ENCODE measurements around the gene TRAPPC3.

Gene TRAPPC3

DNA sequence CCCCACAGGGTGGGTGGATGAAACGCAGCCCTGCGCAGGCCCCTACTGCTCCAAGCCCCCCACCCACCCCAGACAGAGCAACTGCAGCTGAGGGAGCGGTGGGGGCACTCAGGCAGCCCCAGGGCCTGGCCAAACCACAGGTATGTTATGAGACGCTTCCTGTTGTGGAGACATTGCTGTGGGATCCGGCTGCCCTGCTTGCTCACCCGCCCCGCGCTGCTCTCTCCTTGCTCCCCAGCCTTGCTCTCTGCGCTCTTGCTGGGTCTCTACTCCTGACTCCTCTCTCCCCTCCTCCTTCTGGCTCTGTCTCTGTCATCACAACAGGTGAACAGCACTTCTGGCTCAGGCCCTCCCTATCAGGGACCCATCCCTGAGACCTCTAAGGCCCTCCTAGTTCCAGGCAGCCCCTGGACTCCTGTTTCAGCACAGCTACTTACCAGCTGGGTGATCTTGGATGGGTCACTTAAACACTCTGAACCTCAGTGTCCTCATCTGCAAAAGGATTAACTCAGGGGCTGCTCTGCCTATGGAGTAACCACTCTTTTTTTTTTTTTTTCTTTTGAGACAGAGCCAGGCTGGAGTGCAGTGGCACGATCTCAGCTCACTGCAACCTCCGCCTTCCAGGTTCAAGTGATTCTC is 40.1 kb downstream of the TRAPPC3 start:
- Mint-ChIP-seq H3K27me3 (no peaks in the 10 kb centered on the region), H3K4me3 (peak overlapping the region; percentile 34 to 56), H3K4me1 (peaks cover 53% of the 10 kb centered on the region), H3K27ac (peak overlapping the region; percentile 89 to 95), H3K9me3 (no peaks in the 10 kb centered on the region)
- ATAC-seq (peak; percentile 96), DNase-seq (peak; percentile 55 to 61)

DNA sequence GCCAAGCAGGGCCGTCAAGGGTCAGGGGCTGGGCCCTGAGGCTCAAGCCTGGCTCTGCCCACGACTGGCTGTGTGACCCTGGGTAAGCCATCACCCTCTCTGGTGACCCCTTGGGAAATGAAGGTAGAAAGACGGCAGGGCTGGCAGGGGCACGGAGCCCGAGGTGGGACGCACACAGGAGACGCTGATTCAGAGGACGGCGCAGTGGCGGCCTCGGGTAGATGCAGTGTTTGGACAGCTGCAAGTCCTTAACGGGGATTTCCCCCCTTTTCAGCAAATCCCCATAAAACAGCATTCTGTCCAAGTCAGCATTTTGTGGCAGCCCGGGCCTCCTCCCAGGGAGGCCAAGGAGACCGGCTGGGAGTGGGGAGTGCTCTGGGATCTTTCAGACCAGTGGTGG is 41.0 kb downstream of the TRAPPC3 start:
- Mint-ChIP-seq H3K27ac (peak overlapping the region; percentile 28 to 94), H3K4me1 (peaks cover 53% of the 10 kb centered on the region), H3K9me3 (no peaks in the 10 kb centered on the region), H3K4me3 (peak overlapping the region in 1 of 2 donors; percentile 56), H3K27me3 (no peaks in the 10 kb centered on the region)
- no peak for DNase-seq
- ATAC-seq: no peak

DNA sequence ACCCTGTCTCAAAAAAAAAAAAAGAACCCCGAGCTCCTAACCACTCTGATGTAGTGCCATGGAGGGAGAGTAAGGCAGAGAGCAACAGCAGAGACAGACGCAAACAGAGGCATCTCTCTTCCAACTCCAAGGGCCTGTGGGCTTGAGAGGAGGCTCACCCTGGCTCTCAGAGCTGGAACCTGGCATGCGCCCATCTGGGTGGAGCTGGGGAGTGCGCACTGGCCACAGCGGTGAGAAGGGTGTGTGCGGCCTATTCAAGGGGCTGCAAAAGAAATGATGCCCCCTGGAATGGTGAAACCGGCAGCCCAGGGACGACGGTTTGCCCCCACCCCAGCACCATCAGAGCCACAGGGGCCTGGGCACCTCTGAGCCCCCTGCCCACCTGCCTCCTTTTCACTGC is 41.9 kb downstream of the TRAPPC3 start:
- H3K9me3 Mint-ChIP-seq: no peaks in the 10 kb centered on the region
- no peak overlapping the region for H3K4me3 Mint-ChIP-seq
- H3K4me1 Mint-ChIP-seq: peaks cover 53% of the 10 kb centered on the region
- no peaks in the 10 kb centered on the region for H3K27me3 Mint-ChIP-seq
- ATAC-seq: no peak
- no peak for DNase-seq
- peak overlapping the region in 1 of 2 donors; percentile 68 for H3K27ac Mint-ChIP-seq

DNA sequence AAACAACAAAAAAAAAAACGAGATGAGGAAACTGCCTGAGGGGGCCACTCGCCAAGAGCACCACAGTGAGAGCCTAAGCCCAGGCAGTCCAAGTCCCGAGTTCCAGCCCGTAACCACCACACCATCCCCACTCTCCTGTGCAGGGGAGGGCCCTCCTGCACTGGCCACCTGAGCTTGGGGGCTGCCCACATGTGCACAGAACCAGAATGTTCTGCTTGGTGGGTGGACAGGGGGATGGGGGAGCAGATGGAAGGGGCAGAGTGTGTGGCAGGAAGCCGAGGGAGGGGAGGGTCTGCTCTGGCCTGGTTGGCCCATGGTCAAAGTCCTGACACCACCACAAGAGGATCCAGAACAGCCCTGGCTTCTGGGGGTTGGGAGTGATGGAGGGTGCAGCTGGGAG is 43.0 kb downstream of the TRAPPC3 start:
- Mint-ChIP-seq H3K9me3 (no peaks in the 10 kb centered on the region), H3K27ac (no peak overlapping the region), H3K4me1 (peaks cover 49% of the 10 kb centered on the region), H3K27me3 (no peaks in the 10 kb centered on the region), H3K4me3 (no peak overlapping the region)
- no peak for ATAC-seq
- no peak for DNase-seq

DNA sequence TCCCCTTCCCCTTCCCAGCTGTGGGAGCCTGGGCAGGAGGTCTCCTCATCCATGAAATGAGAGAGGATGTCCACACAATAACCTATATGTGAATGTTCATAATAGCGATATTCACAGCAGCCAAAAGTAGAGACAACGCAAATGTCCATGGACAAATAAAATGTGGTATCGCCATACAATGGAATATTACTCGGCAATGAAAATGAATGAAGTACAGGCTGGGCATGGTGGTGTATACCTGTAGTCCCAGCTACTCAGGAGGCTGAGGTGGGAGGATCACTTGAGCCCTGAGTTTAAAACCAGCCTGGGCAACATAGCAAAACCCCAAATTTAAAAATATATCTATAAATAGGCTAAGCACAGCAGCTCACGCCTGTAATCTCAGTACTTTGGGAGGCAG is 47.7 kb downstream of the TRAPPC3 start:
- no peaks in the 10 kb centered on the region for H3K27me3 Mint-ChIP-seq
- DNase-seq (no peak), ATAC-seq (no peak)
- peaks cover 23% of the 10 kb centered on the region for H3K4me1 Mint-ChIP-seq
- H3K27ac Mint-ChIP-seq: no peak overlapping the region
- no peaks in the 10 kb centered on the region for H3K9me3 Mint-ChIP-seq
- no peak overlapping the region for H3K4me3 Mint-ChIP-seq

DNA sequence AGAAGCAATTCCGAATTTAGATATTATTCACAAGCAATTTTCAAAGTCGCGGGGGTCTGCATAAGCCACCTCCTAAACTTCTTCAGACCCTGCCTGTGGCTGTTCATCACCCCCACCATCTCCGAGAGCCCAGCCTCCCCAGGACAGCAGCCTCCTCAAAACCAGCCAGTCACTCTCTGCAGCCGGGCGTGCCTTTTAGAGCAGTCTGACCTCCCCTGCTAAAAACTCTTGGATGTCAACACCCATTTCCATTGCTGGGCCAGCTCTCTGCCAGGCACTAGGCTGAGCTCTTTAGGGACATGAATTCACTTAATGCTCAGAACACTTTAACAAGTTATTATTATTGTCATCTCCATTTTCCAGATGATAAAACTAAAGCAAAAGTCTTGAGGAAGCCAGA is 48.9 kb downstream of the TRAPPC3 start:
- Mint-ChIP-seq H3K27me3 (no peaks in the 10 kb centered on the region), H3K27ac (no peak overlapping the region), H3K9me3 (no peaks in the 10 kb centered on the region), H3K4me3 (no peak overlapping the region), H3K4me1 (peaks cover 12% of the 10 kb centered on the region)
- no peak for ATAC-seq
- DNase-seq: no peak

DNA sequence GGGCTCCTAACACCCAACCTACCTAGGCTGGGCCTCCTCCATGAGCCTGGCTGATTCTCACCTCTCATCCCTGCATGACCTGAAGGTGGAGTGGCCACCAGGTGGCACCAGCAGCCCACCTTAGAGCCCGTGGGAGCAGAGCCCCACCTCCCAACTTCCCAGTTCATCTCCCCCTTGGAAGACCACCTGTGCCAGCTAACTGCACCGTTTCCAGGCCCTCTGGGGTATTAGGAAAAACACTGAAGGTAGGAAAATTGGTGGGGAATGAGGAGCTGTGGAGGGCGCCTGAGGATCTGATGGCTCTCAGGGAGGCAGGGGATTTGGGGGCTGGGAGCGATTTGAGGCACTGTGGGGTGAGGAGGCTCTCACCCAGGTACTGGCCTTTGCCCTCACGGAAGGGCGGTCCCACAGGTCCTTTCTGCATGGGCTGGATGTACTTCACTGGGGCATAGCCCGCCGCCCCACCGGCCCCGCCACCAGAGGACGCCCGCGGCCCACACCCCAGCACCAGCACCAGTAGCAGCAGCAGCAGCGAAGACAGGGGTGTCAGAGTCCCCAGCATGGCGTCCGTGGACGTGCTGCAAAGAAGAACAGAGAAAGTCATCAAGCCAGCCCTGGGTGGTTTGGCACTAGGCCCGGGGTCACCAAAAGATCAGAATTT is 49.5 kb downstream of the TRAPPC3 start:
- Mint-ChIP-seq H3K9me3 (no peaks in the 10 kb centered on the region), H3K27ac (no peak overlapping the region), H3K4me3 (peak overlapping the region in 1 of 2 donors; percentile 26), H3K27me3 (no peaks in the 10 kb centered on the region), H3K4me1 (peaks cover 12% of the 10 kb centered on the region)
- peak; percentile 88 for ATAC-seq
- peak; percentile 71 to 76 for DNase-seq

DNA sequence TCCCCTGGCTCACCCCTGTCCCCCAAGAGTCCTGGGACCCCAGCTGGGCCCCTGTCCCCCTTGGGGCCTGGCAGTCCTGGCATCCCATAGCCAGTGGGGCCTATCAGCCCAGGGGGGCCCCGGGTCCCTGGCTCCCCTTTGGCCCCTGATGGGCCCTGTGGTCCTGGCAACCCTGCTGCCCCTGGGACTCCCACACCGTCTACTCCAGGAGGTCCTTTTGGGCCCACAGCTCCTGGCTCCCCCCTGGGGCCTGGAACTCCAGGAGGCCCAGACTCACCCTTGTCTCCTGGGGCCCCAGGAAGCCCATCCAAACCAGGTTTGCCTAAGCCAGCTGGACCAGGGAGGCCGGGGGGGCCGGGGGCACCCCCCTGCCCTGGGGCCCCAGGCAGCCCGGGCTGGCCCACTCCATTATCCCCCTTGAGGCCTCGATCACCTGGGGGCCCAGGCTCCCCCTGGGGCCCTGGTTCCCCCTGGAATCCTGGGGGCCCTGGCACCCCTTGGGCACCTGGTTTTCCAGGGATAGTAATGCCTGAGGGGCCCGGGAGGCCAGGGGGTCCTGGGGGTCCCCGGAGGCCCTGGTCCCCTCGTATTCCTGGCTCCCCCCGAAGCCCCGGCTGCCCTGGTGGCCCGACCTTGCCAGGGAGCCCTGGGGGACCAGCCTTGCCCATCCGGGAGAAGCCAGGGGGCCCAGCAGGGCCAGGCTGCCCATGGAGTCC is 50.5 kb downstream of the TRAPPC3 start:
- ATAC-seq: peak; percentile 21
- Mint-ChIP-seq H3K9me3 (no peaks in the 10 kb centered on the region), H3K27ac (no peak overlapping the region), H3K4me1 (peaks cover 12% of the 10 kb centered on the region), H3K4me3 (no peak overlapping the region), H3K27me3 (no peaks in the 10 kb centered on the region)
- DNase-seq: no peak

DNA sequence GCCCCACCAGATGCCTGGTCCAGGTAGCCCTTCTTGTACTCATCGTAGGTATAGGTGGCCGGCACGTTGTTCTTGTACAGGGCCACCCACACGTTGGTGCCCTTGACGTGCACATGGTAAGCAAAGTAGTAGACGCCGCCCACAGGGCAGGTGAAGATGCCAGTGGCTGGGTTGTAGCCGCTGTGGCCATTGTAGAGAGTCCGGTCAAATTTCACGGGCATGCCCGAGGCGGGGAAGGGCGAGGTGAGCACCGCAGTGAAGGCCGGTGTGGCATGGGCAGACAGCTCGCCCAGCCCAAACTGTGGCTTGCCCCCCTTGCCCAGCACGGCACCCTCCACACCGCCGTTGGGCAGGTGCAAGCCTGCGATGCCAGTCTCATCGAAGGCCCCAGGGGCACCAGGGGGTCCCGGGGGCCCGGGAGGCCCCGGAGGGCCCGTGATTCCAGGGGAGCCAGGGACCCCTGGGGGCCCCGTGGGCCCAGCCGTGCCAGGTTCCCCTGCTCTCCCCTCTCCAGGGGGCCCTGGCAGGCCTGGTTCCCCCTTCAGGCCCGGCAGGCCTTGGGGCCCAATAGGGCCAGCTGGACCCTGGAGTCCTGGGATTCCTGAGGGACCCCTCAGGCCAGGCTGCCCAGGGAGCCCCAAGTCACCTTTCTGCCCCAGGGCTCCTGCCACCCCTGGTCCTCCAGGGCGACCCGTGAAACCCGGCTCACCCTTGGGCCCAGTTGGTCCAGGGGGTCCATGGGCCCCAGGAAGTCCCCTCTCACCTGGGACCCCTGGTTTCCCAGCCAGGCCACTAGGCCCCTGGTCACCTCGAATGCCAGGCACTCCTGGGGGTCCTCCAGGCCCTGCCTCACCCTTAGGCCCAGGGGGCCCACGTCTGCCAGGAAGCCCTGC is 51.3 kb downstream of the TRAPPC3 start:
- peaks cover 19% of the 10 kb centered on the region for H3K4me1 Mint-ChIP-seq
- DNase-seq: no peak
- peak overlapping the region in 1 of 2 donors; percentile 17 for H3K27ac Mint-ChIP-seq
- H3K27me3 Mint-ChIP-seq: no peaks in the 10 kb centered on the region
- ATAC-seq: peak; percentile 19
- no peak overlapping the region for H3K4me3 Mint-ChIP-seq
- no peaks in the 10 kb centered on the region for H3K9me3 Mint-ChIP-seq

DNA sequence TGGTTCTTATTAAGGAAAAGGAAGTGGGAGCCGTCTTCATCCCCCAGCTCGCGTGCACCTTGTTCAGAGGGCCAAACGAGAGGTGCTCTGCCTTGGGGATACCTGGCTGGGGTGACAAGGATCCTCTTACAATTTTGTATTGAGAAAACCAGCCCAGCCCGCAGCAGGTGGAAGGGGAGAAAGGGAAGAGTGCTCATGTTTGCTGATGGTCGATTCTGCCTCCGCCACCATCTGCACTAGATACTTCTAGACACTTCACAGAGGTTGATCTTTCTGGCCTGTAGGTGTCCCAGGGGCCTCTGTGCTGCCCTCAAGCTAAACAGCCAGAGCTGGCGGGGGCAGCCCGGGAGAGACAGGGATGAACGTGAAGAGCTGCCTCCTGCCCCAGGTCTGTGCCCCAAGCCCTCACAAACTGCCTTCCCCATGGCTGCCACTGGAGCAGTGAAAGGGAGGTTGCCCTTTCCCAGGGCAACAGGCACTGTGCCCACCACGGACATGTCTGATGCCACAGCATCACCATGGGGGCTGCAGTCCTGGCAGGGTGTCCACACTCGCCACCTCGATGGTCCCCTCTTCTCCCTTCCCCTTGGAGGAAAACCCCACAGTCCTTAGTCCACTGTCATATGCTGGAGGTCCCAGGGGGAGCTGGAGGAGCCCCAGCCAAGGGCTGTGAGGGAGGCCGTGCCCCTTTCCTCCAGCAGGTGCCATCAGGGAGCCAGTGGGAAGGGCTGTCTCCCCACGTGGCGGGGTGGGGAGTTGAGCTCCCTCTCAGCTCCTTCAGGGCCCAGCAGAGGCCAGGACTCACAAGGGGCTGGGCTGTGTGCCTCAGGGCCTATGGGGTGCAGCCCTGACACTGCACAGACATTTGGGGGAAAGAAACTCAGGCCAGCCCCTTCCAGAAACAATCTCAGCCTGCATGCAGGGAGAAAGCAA is 52.5 kb downstream of the TRAPPC3 start:
- Mint-ChIP-seq H3K27me3 (no peaks in the 10 kb centered on the region), H3K4me1 (peaks cover 30% of the 10 kb centered on the region), H3K9me3 (no peaks in the 10 kb centered on the region), H3K4me3 (no peak overlapping the region), H3K27ac (peak overlapping the region; percentile 7 to 83)
- ATAC-seq (peak; percentile 12), DNase-seq (no peak)

DNA sequence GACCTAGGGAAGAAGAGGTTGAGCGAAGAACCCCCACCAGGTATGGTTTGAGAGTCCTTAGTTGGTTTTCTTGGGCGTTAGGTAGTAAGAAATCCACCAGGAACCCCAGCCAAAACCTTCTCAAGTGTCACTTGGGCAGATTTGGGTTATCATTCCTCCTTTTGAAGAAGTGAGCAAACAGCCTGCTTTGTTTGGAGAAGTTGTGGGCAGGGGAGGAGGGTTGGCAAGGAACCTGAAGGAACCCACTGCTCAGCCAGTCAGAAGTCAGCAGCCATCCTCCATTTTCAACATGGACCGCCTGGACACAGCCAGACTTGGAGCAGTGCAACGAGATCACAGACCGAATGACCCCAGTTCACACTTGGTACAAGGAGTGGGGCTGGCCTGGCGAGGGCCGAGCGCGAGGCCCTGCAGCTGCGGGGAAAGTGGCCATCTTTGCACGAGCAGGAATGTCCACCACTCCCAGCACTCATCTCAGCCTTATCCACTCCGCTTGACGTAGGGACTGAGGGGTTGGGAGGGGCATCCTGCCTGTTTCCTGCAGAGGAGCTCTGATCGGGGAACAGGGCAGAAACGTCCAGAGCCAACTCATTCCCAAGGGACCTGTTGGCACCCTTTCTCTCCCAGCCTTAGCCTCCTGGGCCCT is 53.4 kb downstream of the TRAPPC3 start:
- Mint-ChIP-seq H3K4me3 (no peak overlapping the region), H3K9me3 (no peaks in the 10 kb centered on the region), H3K4me1 (peaks cover 39% of the 10 kb centered on the region), H3K27ac (no peak overlapping the region), H3K27me3 (no peaks in the 10 kb centered on the region)
- no peak for DNase-seq
- no peak for ATAC-seq

DNA sequence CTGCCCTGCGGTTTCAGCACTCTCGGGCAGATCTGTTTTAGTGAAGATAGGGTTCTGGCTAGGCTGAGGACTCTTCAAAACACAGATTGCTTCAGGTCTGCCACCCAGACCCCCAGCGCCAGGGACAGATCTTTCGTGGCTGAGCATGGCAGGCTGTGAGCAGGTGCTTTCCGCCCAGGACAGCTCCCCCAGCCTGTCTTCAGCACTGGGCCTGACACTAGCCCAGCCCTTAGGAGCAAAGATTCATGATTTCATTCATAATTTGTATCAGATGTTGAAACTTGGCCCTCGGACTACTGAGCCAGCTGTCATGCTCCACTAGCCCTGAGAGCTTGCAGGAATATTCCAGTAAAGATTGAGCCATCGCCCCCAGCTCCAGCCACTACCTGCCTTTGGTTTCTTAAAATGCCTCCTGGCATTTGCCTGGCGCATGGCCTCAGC is 54.6 kb downstream of the TRAPPC3 start:
- no peak overlapping the region for H3K4me3 Mint-ChIP-seq
- DNase-seq (no peak), ATAC-seq (no peak)
- H3K27me3 Mint-ChIP-seq: no peaks in the 10 kb centered on the region
- H3K4me1 Mint-ChIP-seq: peaks cover 38% of the 10 kb centered on the region
- H3K27ac Mint-ChIP-seq: no peak overlapping the region
- no peaks in the 10 kb centered on the region for H3K9me3 Mint-ChIP-seq

DNA sequence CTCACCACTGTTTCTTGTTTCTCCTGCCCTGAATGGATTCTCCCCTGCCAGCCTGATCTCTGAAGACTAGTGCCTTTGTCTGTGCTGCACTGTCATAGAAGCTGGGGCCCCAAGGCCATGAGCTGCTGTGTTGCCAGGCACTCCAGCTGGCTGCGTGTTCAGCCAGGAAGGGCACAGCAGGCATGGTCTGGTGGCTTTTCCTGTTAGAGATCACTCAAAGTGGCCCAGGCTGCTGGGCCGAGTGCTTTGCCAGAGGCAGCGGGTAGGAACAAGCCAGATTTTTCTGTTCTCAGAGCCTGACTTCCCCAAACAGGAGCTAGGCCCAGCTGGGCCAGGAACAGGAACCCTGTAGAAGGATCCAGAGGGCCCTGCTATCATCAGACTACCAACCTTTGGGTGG is 55.4 kb downstream of the TRAPPC3 start:
- Mint-ChIP-seq H3K27ac (no peak overlapping the region), H3K9me3 (no peaks in the 10 kb centered on the region), H3K27me3 (no peaks in the 10 kb centered on the region), H3K4me3 (no peak overlapping the region), H3K4me1 (peaks cover 41% of the 10 kb centered on the region)
- DNase-seq: no peak
- ATAC-seq: no peak

DNA sequence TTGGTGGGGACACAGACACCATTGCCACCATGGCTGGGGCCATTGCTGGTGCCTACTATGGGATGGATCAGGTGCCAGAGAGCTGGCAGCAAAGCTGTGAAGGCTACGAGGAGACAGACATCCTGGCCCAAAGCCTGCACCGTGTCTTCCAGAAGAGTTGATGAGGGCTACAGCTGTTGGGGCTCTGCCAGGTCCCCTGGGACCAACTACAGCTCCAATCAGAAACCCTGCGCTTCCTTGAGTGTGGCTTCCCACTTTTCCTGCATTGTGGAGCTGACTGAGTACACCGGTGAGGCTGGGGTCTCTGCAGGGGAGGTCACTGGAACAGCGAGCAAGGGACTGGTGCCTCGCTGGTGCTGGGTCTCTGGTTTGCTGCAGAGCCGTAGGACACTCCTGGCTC is 56.1 kb downstream of the TRAPPC3 start:
- DNase-seq (no peak), ATAC-seq (no peak)
- Mint-ChIP-seq H3K4me1 (peaks cover 41% of the 10 kb centered on the region), H3K27me3 (no peaks in the 10 kb centered on the region), H3K27ac (no peak overlapping the region), H3K4me3 (no peak overlapping the region), H3K9me3 (no peaks in the 10 kb centered on the region)

Measured in stimulated activated naive CD8-positive, alpha-beta T cell treated with anti-CD3 and anti-CD28 coated beads, Interleukin-15, amount 100 ng/mL, for 72 hours (primary cell).